Stimulated activated effector memory CD8-positive, alpha-beta T cell treated with anti-CD3 and anti-CD28 coated beads, Interleukin-12 subunit alpha, Interleukin-12 subunit beta, amount 100 ng/mL, for 72 hours (primary cell): ENCODE measurements around the gene METTL22.

Experiments used
- ATAC-seq: fragments of 150-1000 bp; cut with Tn5 transposase; 2 replicates; pipeline ENCODE4 v1.10.0; 2021
- DNase-seq, 2 donors: peaks; one replicate each; pipeline ENCODE4 v3.0.0; 2021 to 2022; ENCODE audit warnings: low spot score in 2 of 2
- H3K27ac Mint-ChIP-seq: one replicate; pipeline ENCODE4 v1.8.0; 2022; ENCODE audit warnings: mild to moderate bottlenecking, mixed read lengths
- H3K36me3 Mint-ChIP-seq: one replicate; pipeline ENCODE4 v1.8.0; 2022; ENCODE audit warnings: mild to moderate bottlenecking, mixed read lengths
- H3K4me1 Mint-ChIP-seq: one replicate; pipeline ENCODE4 v1.8.0; 2022; ENCODE audit warnings: mixed read lengths
- H3K4me3 Mint-ChIP-seq: one replicate; pipeline ENCODE4 v1.8.0; 2022; ENCODE audit warnings: mild to moderate bottlenecking, mixed read lengths
- H3K9me3 Mint-ChIP-seq: one replicate; pipeline ENCODE4 v1.8.0; 2022; ENCODE audit warnings: mixed read lengths

Gene METTL22

GRCh38 chr16:8619671-8620370 is 1.7 kb upstream of the METTL22 start:
- no peak for ATAC-seq
- no peaks in the 10 kb centered on the region for H3K9me3 Mint-ChIP-seq
- no peak overlapping the region for H3K27ac Mint-ChIP-seq
- peaks cover 22% of the 10 kb centered on the region for H3K4me1 Mint-ChIP-seq
- peaks cover 19% of the 10 kb centered on the region for H3K36me3 Mint-ChIP-seq
- DNase-seq = no peak
- no peak overlapping the region for H3K4me3 Mint-ChIP-seq

DNA sequence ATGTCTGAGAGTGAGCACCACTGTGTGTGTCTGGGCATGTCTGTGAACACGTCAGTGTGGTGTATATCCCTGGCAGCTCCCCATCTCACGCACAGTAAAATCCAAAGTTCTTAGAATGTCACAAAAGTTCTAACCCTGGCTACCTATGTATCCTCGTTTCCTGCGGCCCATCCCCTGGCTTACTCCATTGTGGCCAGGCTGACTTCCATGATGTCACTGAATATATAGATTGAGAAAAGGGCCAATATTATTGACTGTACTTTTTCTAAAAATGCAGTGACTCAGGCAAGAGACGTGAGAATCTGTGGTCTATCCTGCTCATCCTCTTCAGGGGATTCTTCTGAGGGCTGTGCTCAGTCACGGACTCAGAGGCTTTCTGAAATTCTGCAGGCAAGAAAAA is 963 bp upstream of the METTL22 start:
- peak; percentile 54 for ATAC-seq
- H3K4me3 Mint-ChIP-seq = peak overlapping the region; percentile 91
- peaks cover 25% of the 10 kb centered on the region for H3K4me1 Mint-ChIP-seq

DNA sequence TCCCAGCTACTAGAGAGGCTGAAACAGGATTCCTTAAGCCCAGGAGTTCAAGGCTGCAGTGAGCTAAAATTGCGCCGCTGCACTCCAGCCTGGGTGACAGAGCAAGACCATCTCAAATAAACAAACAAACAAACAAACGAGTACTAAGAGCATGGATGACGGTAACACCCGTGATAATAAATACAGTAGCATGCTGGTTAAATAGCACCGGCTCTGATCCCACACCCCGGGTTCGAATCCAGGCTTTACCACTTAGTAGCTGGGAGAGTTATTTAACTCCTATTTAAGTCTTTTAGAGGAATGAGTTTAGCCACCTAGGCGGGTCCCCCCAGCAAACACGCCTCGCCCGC is 301 bp upstream of the METTL22 start:
- peak overlapping the region; percentile 94 for H3K27ac Mint-ChIP-seq
- H3K4me1 Mint-ChIP-seq = peaks cover 25% of the 10 kb centered on the region
- H3K9me3 Mint-ChIP-seq = no peaks in the 10 kb centered on the region
- ATAC-seq = no peak
- peaks cover 33% of the 10 kb centered on the region for H3K36me3 Mint-ChIP-seq
- peak overlapping the region; percentile 91 for H3K4me3 Mint-ChIP-seq
- DNase-seq = no peak

More for the DNA sequence above, 963 bp upstream of the METTL22 start:
- Mint-ChIP-seq H3K36me3 (peaks cover 26% of the 10 kb centered on the region), H3K27ac (peak overlapping the region; percentile 94), H3K9me3 (no peaks in the 10 kb centered on the region)
- no peak for DNase-seq

- no peak for DNase-seq
Observed at GRCh38 chr16:8622315-8622656, 788 bp downstream of the METTL22 start.

GRCh38 chr16:8623634-8624033 is 2.1 kb downstream of the METTL22 start:
- no peak for ATAC-seq
- no peak overlapping the region for H3K27ac Mint-ChIP-seq
- peaks cover 57% of the 10 kb centered on the region for H3K36me3 Mint-ChIP-seq

More at GRCh38 chr16:8622315-8622656, 788 bp downstream of the METTL22 start:
- Mint-ChIP-seq H3K36me3 (peaks cover 43% of the 10 kb centered on the region), H3K9me3 (no peaks in the 10 kb centered on the region), H3K27ac (peak overlapping the region; percentile 94), H3K4me3 (peak overlapping the region; percentile 91), H3K4me1 (peaks cover 31% of the 10 kb centered on the region)
- ATAC-seq = no peak

DNA sequence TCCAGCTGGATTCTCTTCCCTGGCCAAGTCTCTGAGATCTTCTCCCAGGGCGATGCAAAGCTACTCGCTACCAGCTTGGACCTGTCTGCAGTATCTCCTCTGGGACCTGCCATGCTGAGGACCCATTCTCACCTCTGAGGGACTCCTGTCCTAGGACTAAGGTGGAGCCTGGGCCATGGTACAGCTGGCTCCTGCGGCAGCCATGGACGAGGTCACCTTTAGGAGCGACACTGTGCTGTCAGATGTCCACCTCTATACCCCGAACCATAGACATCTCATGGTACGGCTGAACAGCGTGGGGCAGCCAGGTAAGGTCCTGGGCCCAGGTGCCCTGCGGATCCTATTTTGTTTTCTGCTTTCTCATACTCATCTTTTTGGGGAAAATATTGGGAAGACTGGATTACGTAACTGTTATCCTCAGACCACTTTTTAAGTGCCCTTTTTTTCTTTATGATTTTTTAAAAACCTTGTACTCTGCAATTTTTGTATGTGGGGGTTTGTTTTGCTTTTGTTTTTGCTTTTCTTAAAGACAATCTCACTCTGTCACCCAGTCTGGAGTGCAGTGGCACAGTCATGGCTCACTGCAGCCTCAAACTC is 4.1 kb downstream of the METTL22 start:
- Mint-ChIP-seq H3K4me1 (peaks cover 48% of the 10 kb centered on the region), H3K9me3 (no peaks in the 10 kb centered on the region), H3K4me3 (no peak overlapping the region), H3K36me3 (peaks cover 76% of the 10 kb centered on the region), H3K27ac (no peak overlapping the region)
- DNase-seq (no peak), ATAC-seq (no peak)

More at GRCh38 chr16:8623634-8624033, 2.1 kb downstream of the METTL22 start:
- no peaks in the 10 kb centered on the region for H3K9me3 Mint-ChIP-seq
- DNase-seq = no peak
- H3K4me1 Mint-ChIP-seq = peaks cover 39% of the 10 kb centered on the region
- no peak overlapping the region for H3K4me3 Mint-ChIP-seq

GRCh38 chr16:8626946-8627345 is 5.4 kb downstream of the METTL22 start:
- H3K9me3 Mint-ChIP-seq = no peaks in the 10 kb centered on the region
- no peak for DNase-seq

DNA sequence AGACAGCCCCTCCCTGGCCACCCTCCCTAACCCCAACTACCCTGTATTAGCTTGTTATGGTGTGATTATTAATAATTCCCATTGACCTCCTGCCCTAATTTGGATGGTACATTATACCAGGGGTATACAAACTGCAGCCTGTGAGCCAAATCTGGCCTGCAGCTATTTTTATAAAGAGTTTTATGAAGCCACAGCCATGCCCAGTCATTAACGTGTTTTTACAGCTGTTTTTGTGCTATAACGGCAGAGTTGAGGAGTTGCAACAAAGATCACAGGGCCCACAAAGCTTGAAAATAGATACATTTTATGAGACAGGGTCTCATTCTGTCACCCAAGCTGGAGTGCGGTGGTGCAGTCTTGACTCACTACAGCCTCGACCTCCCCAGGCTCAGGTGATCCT is 6.0 kb downstream of the METTL22 start:
- Mint-ChIP-seq H3K9me3 (no peaks in the 10 kb centered on the region), H3K36me3 (peaks cover 90% of the 10 kb centered on the region), H3K4me3 (no peak overlapping the region), H3K4me1 (peaks cover 41% of the 10 kb centered on the region), H3K27ac (no peak overlapping the region)
- ATAC-seq = no peak
- no peak for DNase-seq

More at GRCh38 chr16:8626946-8627345, 5.4 kb downstream of the METTL22 start:
- no peak overlapping the region for H3K4me3 Mint-ChIP-seq
- no peak for ATAC-seq
- no peak overlapping the region for H3K27ac Mint-ChIP-seq
- peaks cover 84% of the 10 kb centered on the region for H3K36me3 Mint-ChIP-seq
- H3K4me1 Mint-ChIP-seq = peaks cover 46% of the 10 kb centered on the region

DNA sequence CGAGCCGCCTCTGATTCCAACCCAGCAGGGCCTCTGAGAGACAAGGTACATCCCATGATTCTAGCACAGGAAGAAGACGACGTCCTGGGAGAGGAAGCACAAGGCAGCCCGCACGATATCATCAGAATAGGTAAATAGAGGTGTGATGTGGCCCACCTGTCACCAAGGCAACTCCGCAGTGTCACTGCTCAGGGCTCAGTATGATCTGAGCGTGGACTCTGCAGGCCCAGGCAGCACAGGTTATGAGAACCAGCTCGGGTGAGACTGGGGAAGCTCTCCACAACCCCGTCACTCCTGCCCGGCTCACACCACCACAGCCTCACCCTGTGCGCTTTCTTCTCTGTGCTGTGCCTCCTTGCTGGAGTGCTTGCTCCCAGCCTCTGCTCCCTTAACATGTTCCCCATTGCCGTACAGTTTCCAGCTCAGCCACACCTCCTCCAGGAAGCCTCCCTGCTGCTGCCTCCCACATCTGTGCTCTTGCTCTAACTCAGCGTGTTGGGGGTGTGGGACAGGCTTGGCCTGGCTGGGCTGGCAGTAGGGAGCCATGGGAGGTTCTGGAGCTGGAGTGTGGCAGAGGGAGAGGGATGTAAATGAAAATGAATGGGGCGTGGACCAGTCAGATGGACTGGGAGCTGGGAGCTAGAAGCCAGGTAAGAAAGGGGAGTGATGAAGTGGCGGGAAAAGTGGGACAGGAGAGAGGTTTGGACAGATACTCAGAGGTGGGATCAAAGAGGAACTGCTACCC is 7.7 kb downstream of the METTL22 start:
- H3K36me3 Mint-ChIP-seq = peaks cover 100% of the 10 kb centered on the region
- H3K4me1 Mint-ChIP-seq = peaks cover 38% of the 10 kb centered on the region
- no peak for ATAC-seq
- no peaks in the 10 kb centered on the region for H3K9me3 Mint-ChIP-seq
- no peak overlapping the region for H3K4me3 Mint-ChIP-seq
- H3K27ac Mint-ChIP-seq = peak overlapping the region; percentile 63
- no peak for DNase-seq

DNA sequence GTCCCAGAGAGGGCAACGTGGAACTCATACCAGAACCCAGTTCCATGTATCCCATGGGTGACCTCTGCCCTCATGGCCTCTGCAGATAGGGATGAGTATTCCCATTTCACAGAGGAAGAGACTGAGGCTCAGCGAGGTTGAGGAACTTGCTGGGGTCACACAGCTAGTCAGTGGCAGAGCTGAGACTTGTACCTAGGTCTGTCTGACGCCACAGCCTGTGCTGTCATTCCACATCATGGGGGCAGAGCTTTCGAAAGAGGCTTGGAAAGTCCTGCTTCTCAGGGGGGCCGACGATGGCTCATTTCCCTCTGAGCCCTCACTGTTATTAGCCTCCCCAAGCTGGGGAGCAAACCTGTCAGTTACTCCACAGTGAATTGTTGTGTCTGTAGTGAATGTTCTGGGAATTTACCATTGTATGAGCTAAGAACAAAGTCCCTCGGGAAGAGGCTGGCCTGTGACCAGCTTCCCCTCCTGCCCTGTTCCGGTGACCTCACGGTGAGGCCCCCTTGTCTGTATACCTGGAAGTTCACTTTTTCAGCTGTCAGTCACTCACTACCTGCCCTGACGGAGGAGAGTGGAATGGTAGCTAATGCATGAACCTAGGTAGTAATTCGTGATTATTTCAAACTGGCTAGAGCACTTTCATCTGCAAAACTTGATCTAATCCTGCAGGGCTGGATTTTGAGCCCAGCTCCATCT is 8.9 kb downstream of the METTL22 start:
- H3K4me1 Mint-ChIP-seq = peaks cover 28% of the 10 kb centered on the region
- ATAC-seq = no peak
- H3K4me3 Mint-ChIP-seq = no peak overlapping the region
- H3K27ac Mint-ChIP-seq = no peak overlapping the region
- DNase-seq = no peak
- peaks cover 97% of the 10 kb centered on the region for H3K36me3 Mint-ChIP-seq
- H3K9me3 Mint-ChIP-seq = no peaks in the 10 kb centered on the region

- no peak overlapping the region for H3K4me3 Mint-ChIP-seq
- H3K27ac Mint-ChIP-seq = no peak overlapping the region
- H3K36me3 Mint-ChIP-seq = peaks cover 97% of the 10 kb centered on the region
- H3K4me1 Mint-ChIP-seq = peaks cover 31% of the 10 kb centered on the region
- no peak for DNase-seq
- no peak for ATAC-seq
- no peaks in the 10 kb centered on the region for H3K9me3 Mint-ChIP-seq
Observed at GRCh38 chr16:8631373-8631772, 9.9 kb downstream of the METTL22 start.

DNA sequence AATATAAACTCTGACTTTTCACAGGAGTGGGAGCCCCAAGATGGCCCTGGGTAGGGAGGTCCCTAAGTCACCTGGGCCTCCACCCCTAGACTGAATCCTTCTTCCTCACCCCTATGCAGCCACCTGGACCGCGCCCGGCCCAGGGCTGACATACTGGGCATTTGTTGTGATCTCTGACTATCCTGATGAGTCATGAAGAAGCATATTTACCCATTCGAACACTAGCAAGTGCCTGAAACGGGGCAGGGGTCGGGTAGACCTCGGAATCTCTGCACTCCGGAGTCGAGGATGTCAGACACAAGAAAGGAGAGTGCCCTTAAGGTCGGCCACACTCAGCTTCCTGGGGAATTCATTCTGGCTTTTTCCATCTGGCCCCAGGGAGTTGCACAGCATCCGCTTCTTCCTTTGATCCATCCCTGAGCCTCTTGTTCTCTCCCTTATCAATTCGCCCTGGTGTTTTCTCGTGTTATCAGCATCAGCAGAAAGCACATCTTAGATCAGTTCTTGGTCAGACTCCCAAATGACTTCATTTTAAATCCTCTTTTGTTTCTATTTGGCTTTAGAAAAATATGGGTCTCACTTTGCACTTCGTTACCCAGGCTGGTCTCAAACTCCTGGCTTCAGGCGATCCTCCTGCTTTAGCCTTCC is 10.4 kb downstream of the METTL22 start:
- H3K36me3 Mint-ChIP-seq = peaks cover 97% of the 10 kb centered on the region
- H3K9me3 Mint-ChIP-seq = no peaks in the 10 kb centered on the region
- peak overlapping the region; percentile 85 for H3K27ac Mint-ChIP-seq
- DNase-seq (no peak), ATAC-seq (no peak)
- no peak overlapping the region for H3K4me3 Mint-ChIP-seq
- H3K4me1 Mint-ChIP-seq = peaks cover 31% of the 10 kb centered on the region

DNA sequence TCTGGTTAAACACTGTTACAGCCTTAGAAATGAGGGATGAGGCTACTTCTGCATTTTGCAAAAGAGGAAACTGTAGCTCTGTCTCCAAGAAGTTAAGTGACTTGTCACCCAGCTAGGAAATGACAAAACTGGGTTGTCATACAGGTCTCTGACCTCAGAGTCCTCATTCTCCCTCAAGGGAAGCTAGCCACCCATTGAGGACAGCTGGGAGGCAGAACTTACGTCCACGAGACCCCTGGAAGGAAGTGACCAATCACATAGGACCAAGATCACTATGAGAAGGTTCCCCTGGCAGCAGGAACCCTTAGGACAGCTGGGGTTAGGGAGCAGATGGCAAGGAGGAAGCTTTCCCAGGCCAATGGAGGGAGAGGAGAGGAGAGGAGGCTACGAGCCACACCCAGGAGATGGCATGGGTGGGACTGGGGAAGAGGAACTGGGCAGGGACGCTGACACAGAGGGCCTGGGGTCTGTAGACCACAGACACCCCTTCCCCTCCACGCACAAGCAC is 11.2 kb downstream of the METTL22 start:
- ATAC-seq = no peak

GRCh38 chr16:8634991-8635736 is 13.7 kb downstream of the METTL22 start:
- DNase-seq (no peak), ATAC-seq (no peak)
- Mint-ChIP-seq H3K4me1 (peaks cover 11% of the 10 kb centered on the region), H3K4me3 (no peak overlapping the region), H3K27ac (no peak overlapping the region), H3K9me3 (no peaks in the 10 kb centered on the region), H3K36me3 (peaks cover 97% of the 10 kb centered on the region)

More for the DNA sequence above, 11.2 kb downstream of the METTL22 start:
- peaks cover 97% of the 10 kb centered on the region for H3K36me3 Mint-ChIP-seq
- no peak for DNase-seq
- peaks cover 28% of the 10 kb centered on the region for H3K4me1 Mint-ChIP-seq
- H3K9me3 Mint-ChIP-seq = no peaks in the 10 kb centered on the region
- no peak overlapping the region for H3K4me3 Mint-ChIP-seq
- peak overlapping the region; percentile 85 for H3K27ac Mint-ChIP-seq
